H1 (cell line): ENCODE results near the gene RHOT1. TPM values are rescaled to one million over a fixed set of nuclear protein-coding genes. Genes with fewer than 3 reads are reported as not detected.

ENCODE experiments used
- CTCF ChIA-PET: fragments of 300-600 bp; sonication (Branson Sonifier 250); formaldehyde crosslinking; loops from one replicate; lab custom pipeline; 2021; ENCODE audit not compliant: partially characterized antibody; lab: Charles Lee
- POLR2A ChIA-PET: fragments of 300-600 bp; sonication (Branson Sonifier 250); formaldehyde crosslinking; loops from one replicate; lab custom pipeline; 2021; ENCODE audit warnings: inconsistent platforms; ENCODE audit not compliant: partially characterized antibody; lab: Charles Lee
- DNase-seq, 2 experiments: peaks; one replicate each; pipeline versions ENCODE4 v3.0.0 to v3.0.0-alpha.2; 2010 to 2022; ENCODE audit warnings: low spot score in 2 of 2, low read depth in 1 of 2, mixed read lengths in 1 of 2
- FAIRE-seq: peaks from 2 replicates; lab custom pipeline; 2011; peaks lifted over from hg19 to GRCh38; lab: Jason Lieb, UNC
- H2AFZ ChIP-seq: 2 replicates; pipeline ENCODE4 v1.8.1; 2012; ENCODE audit warnings: low read length, inconsistent platforms
- H2AK5ac ChIP-seq: 2 replicates; pipeline ENCODE4 v1.6.1; 2013; ENCODE audit warnings: low read depth, low read length
- H2BK120ac ChIP-seq: replicated peaks from 2 replicates; pipeline ENCODE3; 2013; ENCODE audit warnings: low read depth, low read length, inconsistent platforms
- H2BK12ac ChIP-seq: 2 replicates; pipeline ENCODE4 v1.6.1; 2013; ENCODE audit warnings: low read depth, low read length
- H2BK15ac ChIP-seq: 2 replicates; pipeline ENCODE4 v1.6.1; 2013; ENCODE audit warnings: low read length
- H2BK20ac ChIP-seq: 2 replicates; pipeline ENCODE4 v1.6.1; 2013; ENCODE audit warnings: low read length
- H2BK5ac ChIP-seq: 2 replicates; pipeline ENCODE4 v1.6.1; 2013; ENCODE audit warnings: low read depth, low read length
- H3K14ac ChIP-seq: 2 replicates; pipeline ENCODE4 v1.6.1; 2013; ENCODE audit warnings: inconsistent platforms; ENCODE audit not compliant: insufficient read length
- H3K18ac ChIP-seq: 2 replicates; pipeline ENCODE4 v1.6.1; 2013; ENCODE audit warnings: low read length; ENCODE audit errors: extremely low read depth
- H3K23ac ChIP-seq: 2 replicates; pipeline ENCODE4 v1.6.1; 2013; ENCODE audit warnings: inconsistent platforms; ENCODE audit not compliant: insufficient read length
- H3K23me2 ChIP-seq: 2 replicates; pipeline ENCODE4 v1.6.1; 2013; ENCODE audit warnings: low read depth, low read length
- H3K27ac ChIP-seq: 2 replicates; pipeline ENCODE4 v1.6.1; 2011; ENCODE audit warnings: low read depth, low read length, inconsistent platforms
- H3K27me3 ChIP-seq, 4 experiments: replicated peaks in 1 of 4; 1 replicate in 1 of 4; 2 replicates in 3 of 4; pipeline versions ENCODE4 v1.6.1 to v1.8.1; 2011 to 2013; ENCODE audit warnings: low read length in 3 of 4, mild to moderate bottlenecking in 3 of 4, inconsistent platforms in 2 of 4, mixed read lengths in 2 of 4, moderate library complexity in 1 of 4; ENCODE audit not compliant: control insufficient read depth in 3 of 4, insufficient read depth in 3 of 4; ENCODE audit errors: extremely low read depth in 1 of 4
- H3K36me3 ChIP-seq, 4 experiments: 2 replicates each; pipeline versions ENCODE4 v1.6.1 to v1.8.1; 2011 to 2013; ENCODE audit warnings: mild to moderate bottlenecking in 4 of 4, low read length in 3 of 4, moderate library complexity in 2 of 4, control low read depth in 1 of 4, inconsistent platforms in 1 of 4; ENCODE audit not compliant: insufficient read depth in 4 of 4, control insufficient read depth in 2 of 4
- H3K4ac ChIP-seq: replicated peaks from 2 replicates; pipeline ENCODE3; 2013; ENCODE audit warnings: low read length, low read depth, mixed read lengths, inconsistent platforms; ENCODE audit not compliant: insufficient read length
- H3K4me1 ChIP-seq, 4 experiments: replicated peaks in 1 of 4; 1 replicate in 1 of 4; 2 replicates in 3 of 4; pipeline versions ENCODE4 v1.6.1 to v1.8.1; 2011 to 2013; ENCODE audit warnings: low read length in 3 of 4, inconsistent platforms in 2 of 4, mixed read lengths in 1 of 4; ENCODE audit not compliant: insufficient read depth in 4 of 4, control insufficient read depth in 3 of 4
- H3K4me2 ChIP-seq, 2 experiments: 2 replicates each; pipeline versions ENCODE4 v1.6.1 to v1.8.1; 2011 to 2013; ENCODE audit warnings: low read depth in 2 of 2, low read length in 2 of 2, control low read depth in 1 of 2, inconsistent platforms in 1 of 2, mild to moderate bottlenecking in 1 of 2; ENCODE audit not compliant: insufficient read depth in 1 of 2
- H3K4me3 ChIP-seq, 4 experiments: fragments of 200-600, 300-600 bp in 1 of 4; sonication (generic), shearing (Covaris generic), sonication (Bioruptor Twin) in 1 of 4; 2 replicates each; pipeline versions ENCODE4 v1.5.1 to v1.8.1; 2011 to 2016; ENCODE audit warnings: low read length in 4 of 4, low read depth in 3 of 4, control low read depth in 2 of 4, inconsistent platforms in 2 of 4, mild to moderate bottlenecking in 2 of 4, mixed read lengths in 1 of 4, moderate library complexity in 1 of 4; ENCODE audit not compliant: insufficient read depth in 2 of 4; ENCODE audit errors: extremely low read depth in 1 of 4
- H3K56ac ChIP-seq: replicated peaks from 2 replicates; pipeline ENCODE3; 2013; ENCODE audit warnings: low read depth, mild to moderate bottlenecking, mixed read lengths, low read length, inconsistent platforms; ENCODE audit not compliant: insufficient read length
- H3K79me1 ChIP-seq: 2 replicates; pipeline ENCODE4 v1.6.1; 2013; ENCODE audit warnings: low read depth, low read length, control low read depth
- H3K79me2 ChIP-seq, 2 experiments: 2 replicates each; pipeline versions ENCODE4 v1.6.1 to v1.8.1; 2012 to 2013; ENCODE audit warnings: low read length in 2 of 2, mild to moderate bottlenecking in 2 of 2, inconsistent platforms in 1 of 2; ENCODE audit not compliant: insufficient read depth in 2 of 2, control insufficient read depth in 1 of 2
- H3K9ac ChIP-seq, 4 experiments: replicated peaks in 1 of 4; 1 replicate in 1 of 4; 2 replicates in 3 of 4; pipeline versions ENCODE4 v1.6.1 to v1.8.1; 2011 to 2013; ENCODE audit warnings: low read depth in 3 of 4, low read length in 3 of 4, control low read depth in 2 of 4, mild to moderate bottlenecking in 2 of 4, moderate library complexity in 2 of 4, inconsistent platforms in 1 of 4; ENCODE audit errors: extremely low read depth in 1 of 4
- H3K9me3 ChIP-seq, 2 experiments: 2 replicates each; pipeline versions ENCODE4 v1.6.1 to v1.8.1; 2012 to 2013; ENCODE audit warnings: mild to moderate bottlenecking in 2 of 2, moderate library complexity in 2 of 2, control low read depth in 1 of 2, inconsistent platforms in 1 of 2, low read depth in 1 of 2, low read length in 1 of 2, mixed read lengths in 1 of 2; ENCODE audit not compliant: insufficient read depth in 2 of 2
- H4K20me1 ChIP-seq, 2 experiments: replicated peaks in 1 of 2; 2 replicates each; pipeline versions ENCODE3 to v1.8.1; 2011 to 2013; ENCODE audit warnings: inconsistent platforms in 2 of 2, low read length in 2 of 2, mild to moderate bottlenecking in 1 of 2; ENCODE audit not compliant: insufficient read depth in 2 of 2, control insufficient read depth in 1 of 2
- H4K5ac ChIP-seq: 2 replicates; pipeline ENCODE4 v1.6.1; 2013; ENCODE audit warnings: low read length, low read depth, mixed read lengths, inconsistent platforms; ENCODE audit not compliant: insufficient read length
- H4K8ac ChIP-seq: 2 replicates; pipeline ENCODE4 v1.8.0; 2013; ENCODE audit warnings: mild to moderate bottlenecking, moderate library complexity, low read length, inconsistent platforms; ENCODE audit not compliant: insufficient read depth; ENCODE audit errors: extremely low read depth
- H4K91ac ChIP-seq: replicated peaks from 2 replicates; pipeline ENCODE3; 2013; ENCODE audit warnings: low read length, mixed read lengths, inconsistent platforms; ENCODE audit not compliant: insufficient read length
- BACH1 ChIP-seq: IDR thresholded peaks from 2 replicates; pipeline ENCODE4 v1.6.1; 2012; ENCODE audit warnings: low read length, improper control_type of control experiment
- CTBP2 ChIP-seq: IDR thresholded peaks from 2 replicates; pipeline ENCODE4 v1.7.0; 2011; ENCODE audit warnings: borderline replicate concordance, mild to moderate bottlenecking, moderate library complexity, mixed read lengths, low read length; ENCODE audit not compliant: insufficient read depth, insufficient read length
- HDAC6 ChIP-seq: IDR thresholded peaks from one replicate; pipeline ENCODE4 v1.7.1; 2012; ENCODE audit warnings: low read depth, mild to moderate bottlenecking, inconsistent platforms, low read length, moderate library complexity
- JUN ChIP-seq: IDR thresholded peaks from 2 replicates; pipeline ENCODE4 v1.6.1; 2011; ENCODE audit warnings: low read depth, mild to moderate bottlenecking, improper control_type of control experiment, low read length
- MAFK ChIP-seq: IDR thresholded peaks from 2 replicates; pipeline ENCODE4 v1.6.1; 2012; ENCODE audit warnings: low read depth, mild to moderate bottlenecking, improper control_type of control experiment, low read length
- SP1 ChIP-seq: IDR thresholded peaks from 2 replicates; pipeline ENCODE4 v1.6.1; 2011; ENCODE audit warnings: low read depth, low read length
- SP4 ChIP-seq: IDR thresholded peaks from 2 replicates; pipeline ENCODE4 v1.6.1; 2012; ENCODE audit warnings: low read length, inconsistent platforms
- SUZ12 ChIP-seq: fragments of 200-600 bp; sonication (generic); IDR thresholded peaks from 2 replicates; pipeline ENCODE4 v1.6.1; 2012; ENCODE audit warnings: mild to moderate bottlenecking, inconsistent platforms, low read length, moderate library complexity, mixed read lengths
- TBP ChIP-seq: IDR thresholded peaks from 2 replicates; pipeline ENCODE4 v1.6.1; 2011; ENCODE audit warnings: low read depth, low read length, improper control_type of control experiment
- TCF12 ChIP-seq: IDR thresholded peaks from 2 replicates; pipeline ENCODE4 v1.6.1; 2011; ENCODE audit warnings: low read depth, mild to moderate bottlenecking, low read length
- WGBS, 2 experiments: shearing (Covaris generic) in 1 of 2; methylation state at CpG; one replicate each; pipeline versions ENCODE4 v1.1.6 to v1.1.7; 2013 to 2015; ENCODE audit warnings: low lambda C conversion rate in 2 of 2, mixed read lengths in 2 of 2, inconsistent platforms in 1 of 2, low coverage in 1 of 2, missing lambda C conversion rate in 1 of 2; ENCODE audit not compliant: insufficient replicate concordance in 2 of 2, insufficient coverage in 1 of 2, insufficient read length in 1 of 2; ENCODE audit errors: extremely low coverage in 1 of 2, missing lambda C conversion rate in 1 of 2; 5-methylcytosine and 5-hydroxymethylcytosine counted together
- polyA plus RNA-seq, 7 experiments: library from polyadenylated mRNA; depleted of rRNA in 3 of 7; stranded (reverse) in 5 of 7; unstranded in 2 of 7; fragments of >200 nt in 5 of 7; fragments of 200-250 nt in 2 of 7; gene quantifications; 1 replicate in 5 of 7; 2 replicates in 1 of 7; 4 replicates in 1 of 7; pipeline versions ENCODE4 v1.2.1 to v1.2.3, GENCODE V29; 2011 to 2013; ENCODE audit warnings: missing spikeins in 2 of 7, mixed read lengths in 2 of 7
- total RNA-seq: library from RNA; stranded (reverse); fragmentation: NEBNext Ultra II Directional; extraction: Animal tissue kit (Norgen Biotek cat#: 25700); gene quantifications from 2 replicates; pipeline ENCODE4 v1.2.1, GENCODE V29; 2021

The RHOT1 gene
- total and polyA plus RNA-seq, 2 of the 8 experiments (the other 6 are each of a cell fraction or from before 2014, with no cell fraction given), result 34.2 to 38.2 TPM

- no peaks in the 10 kb centered on the region for H3K23me2 ChIP-seq
- no peak overlapping the region for H2AK5ac ChIP-seq
- no peak overlapping the region for H3K18ac ChIP-seq
- H3K56ac ChIP-seq, result no peak overlapping the region
- ChIA-PET CTCF (interaction anchor here (1.8 kb wide), 1 partner anchor 113 kb away, joined by 5 read pairs; no protein-coding TSS in a partner anchor), POLR2A (no interaction called here)
- no peak for TF ChIP-seq BACH1
- TF ChIP-seq JUN, result no peak
- TF ChIP-seq TCF12, result no peak
- TF ChIP-seq MAFK, result no peak
- TF ChIP-seq SUZ12, result no peak
- TF ChIP-seq HDAC6, result no peak
- TF ChIP-seq SP4, result no peak
- no peak for TF ChIP-seq CTBP2
- TF ChIP-seq SP1, result no peak
- no peak for TF ChIP-seq TBP
- no peak overlapping the region for H3K27ac ChIP-seq
- H2BK15ac ChIP-seq, result no peak overlapping the region
- FAIRE-seq, result no peak
- H4K20me1 ChIP-seq, result no peaks in the 10 kb centered on the region
- no peak overlapping the region for H4K8ac ChIP-seq
- no peak overlapping the region for H4K91ac ChIP-seq
- H3K36me3 ChIP-seq, result peaks cover 0 to 18% (median under 1%) of the 10 kb centered on the region in 4 experiments; a peak in 4 of 8 replicates
- H3K4me1 ChIP-seq, result no peaks in the 10 kb centered on the region
- no peak overlapping the region for H3K9ac ChIP-seq
- H3K9me3 ChIP-seq, result no peaks in the 10 kb centered on the region
- H2AFZ ChIP-seq, result no peak overlapping the region
- H3K79me2 ChIP-seq, result no peaks in the 10 kb centered on the region
- H2BK20ac ChIP-seq, result no peak overlapping the region
- H2BK12ac ChIP-seq, result no peak overlapping the region
- H2BK120ac ChIP-seq, result no peak overlapping the region
- no peak for DNase-seq
- H3K27me3 ChIP-seq, result no peaks in the 10 kb centered on the region
- H3K14ac ChIP-seq, result no peak overlapping the region
- no peak overlapping the region for H3K4ac ChIP-seq
- no peak overlapping the region for H3K4me2 ChIP-seq
- H4K5ac ChIP-seq, result no peak overlapping the region
- no peak overlapping the region for H3K4me3 ChIP-seq
- H3K23ac ChIP-seq, result no peak overlapping the region
- H3K79me1 ChIP-seq, result no peaks in the 10 kb centered on the region
- 96% methylated on average over 2 of the region's 2 CpGs; no CpG with 5 or more reads in 1 of the 2 experiments for WGBS, 2 experiments
- H2BK5ac ChIP-seq, result no peak overlapping the region
Measured at GRCh38 chr17:32185875-32186274, 43.6 kb downstream of the RHOT1 start.
